ENCODE results near the gene MRPL24. TPM values are rescaled to one million over a fixed set of nuclear protein-coding genes. Genes with fewer than 3 reads are reported as not detected.

The MRPL24 gene
- total and polyA plus RNA-seq, 9 of the 15 experiments (the other 6 are each of a cell fraction or from before 2014, with no cell fraction given), result 74.3 to 267 (median 113) TPM

- TF ChIP-seq ZBTB40 (IDR thresholded peaks at IDR 0.05) (peak; percentile 72), ZBTB40 (CRISPR knock-in tag; IDR thresholded peaks at IDR 0.05) (no peak), TRIM28 (IDR thresholded peaks at IDR 0.05) (0 out of 2 replicates have a peak, but pooled peaks have one; percentile 12), POLR2A (conservative IDR thresholded peaks at IDR 0.05) (peak; percentile 29; the same call in 1 of the 2 replicates), RAD51 (IDR thresholded peaks at IDR 0.05; ENCODE audit: borderline replicate concordance, low read depth) (peak; percentile 64; the same call in 1 of the 2 replicates), SUPT5H (IDR thresholded peaks at IDR 0.05) (peak; percentile 34; the same call in 1 of the 2 replicates), NFRKB (IDR thresholded peaks at IDR 0.05; ENCODE audit: low read depth) (peak; percentile 77), E2F3 (CRISPR knock-in tag; IDR thresholded peaks at IDR 0.05) (no peak), U2AF1 (optimal IDR thresholded peaks at IDR 0.05; ENCODE audit: low read depth, low read length) (no peak), POLR3G (IDR thresholded peaks at IDR 0.05; ENCODE audit: extremely low read depth, insufficient read length, insufficient replicate concordance) (no peak), ZBTB5 (IDR thresholded peaks at IDR 0.05) (no peak), SMAD1 (IDR thresholded peaks at IDR 0.05; ENCODE audit: low read depth, low read length, partially characterized antibody) (no peak), FOXM1 (IDR thresholded peaks at IDR 0.05; ENCODE audit: low read depth) (no peak), FOXM1 (CRISPR knock-in tag; IDR thresholded peaks at IDR 0.05; ENCODE audit: low read depth) (no peak), PRPF4 (IDR thresholded peaks at IDR 0.05; ENCODE audit: insufficient read depth, low read depth, low read length, poor library complexity, severe bottlenecking) (no peak), MTA1 (IDR thresholded peaks at IDR 0.05; ENCODE audit: borderline replicate concordance) (no peak), BRD9 (IDR thresholded peaks at IDR 0.05; ENCODE audit: low read depth, partially characterized antibody) (peak; percentile 14)
- TF ChIP-seq, protein P1, sequence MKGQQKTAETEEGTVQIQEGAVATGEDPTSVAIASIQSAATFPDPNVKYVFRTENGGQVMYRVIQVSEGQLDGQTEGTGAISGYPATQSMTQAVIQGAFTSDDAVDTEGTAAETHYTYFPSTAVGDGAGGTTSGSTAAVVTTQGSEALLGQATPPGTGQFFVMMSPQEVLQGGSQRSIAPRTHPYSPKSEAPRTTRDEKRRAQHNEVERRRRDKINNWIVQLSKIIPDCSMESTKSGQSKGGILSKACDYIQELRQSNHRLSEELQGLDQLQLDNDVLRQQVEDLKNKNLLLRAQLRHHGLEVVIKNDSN (CRISPR knock-in tag; IDR thresholded peaks at IDR 0.05), result peak; percentile 66
Measured at GRCh38 chr1:156748670-156749418, 8.0 kb upstream of the MRPL24 start (continued).
